Left colon (tissue), 2 donors: ENCODE data around the gene TIAL1. TPM values are rescaled to one million over a fixed set of nuclear protein-coding genes. Genes with fewer than 3 reads are reported as not detected.
"Not testable (repeated sequence)": the region's sequence is repeated elsewhere in the genome, so short reads cannot be mapped to it uniquely, and the experiment has no call there.

ENCODE experiments used
- ATAC-seq: fragments of 200-7000 bp; cut with Tn5 transposase; one replicate; pipeline ENCODE4 v1.9.1; 2020; ENCODE audit warnings: mild to moderate bottlenecking, moderate library complexity
- DNase-seq, 2 donors: peaks; one replicate each; pipeline ENCODE4 v3.0.0-alpha.2; 2020
- intact Hi-C, 2 donors: fragments of 100-400 bp; cut with DNase I in 1 of 2; cut with micrococcal nuclease in 1 of 2; formaldehyde crosslinking; loops; one replicate each; pipeline versions ENCODE4 v1.11.2 to v1.14.0; 2022; cut with DNase I, micrococcal nuclease
- total RNA-seq, 2 donors: library from RNA; stranded (reverse); fragmentation: NEBNext Ultra II Directional; extraction: Animal tissue kit (Norgen Biotek cat#: 25700); gene quantifications; one replicate each; pipeline ENCODE4 v1.2.1, GENCODE V29; 2021
- donor health status: DM: no; HTN: no; CAD: no.
- donor health status: DM: yes; HTN: yes; CAD: no.

The TIAL1 gene
- total RNA-seq, 2 donors from 2014 or later = 92.8 to 97.0 TPM

- DNase-seq (no peak), ATAC-seq (no peak)
- intact Hi-C loops = no loop called here
Observed at GRCh38 chr10:119537953-119538630, 58.7 kb downstream of the TIAL1 start.

- ATAC-seq (no peak), DNase-seq (no peak)
- intact Hi-C loops = no loop called here
Observed at GRCh38 chr10:119536508-119537025, 60.2 kb downstream of the TIAL1 start.

GRCh38 chr10:119535837-119536507 lies 60.8 kb downstream of the TIAL1 start:
- intact Hi-C loops = no loop called here
- no peak for ATAC-seq
- no peak for DNase-seq

- intact Hi-C loops = no loop called here
- DNase-seq = no peak
- ATAC-seq = no peak
Observed at GRCh38 chr10:119535305-119535704, 61.5 kb downstream of the TIAL1 start.

GRCh38 chr10:119533473-119533872 lies 63.3 kb downstream of the TIAL1 start:
- ATAC-seq = no peak

GRCh38 chr10:119532791-119533190 lies 64.0 kb downstream of the TIAL1 start:
- intact Hi-C loops, ATAC-seq, DNase-seq: not testable (repeated sequence)

More at GRCh38 chr10:119533473-119533872, 63.3 kb downstream of the TIAL1 start:
- DNase-seq = no peak
- intact Hi-C loops = no loop called here

GRCh38 chr10:119532251-119532650 lies 64.5 kb downstream of the TIAL1 start:
- ATAC-seq, intact Hi-C loops, DNase-seq: not testable (repeated sequence)

GRCh38 chr10:119531067-119531466 lies 65.7 kb downstream of the TIAL1 start:
- intact Hi-C loops = no loop called here
- ATAC-seq = peak; percentile 55
- no peak for DNase-seq

GRCh38 chr10:119528663-119529237 lies 68.0 kb downstream of the TIAL1 start:
- intact Hi-C loops, ATAC-seq, DNase-seq: not testable (repeated sequence)

GRCh38 chr10:119526621-119527592 lies 69.9 kb downstream of the TIAL1 start:
- no peak for DNase-seq
- no peak for ATAC-seq
- intact Hi-C loops = no loop called here

- no peak for ATAC-seq
- intact Hi-C loops = no loop called here
- DNase-seq = no peak
Observed at GRCh38 chr10:119526149-119526548, 70.6 kb downstream of the TIAL1 start.

- intact Hi-C loops = no loop called here
- no peak for ATAC-seq
- DNase-seq = no peak
Observed at GRCh38 chr10:119525116-119525515, 71.6 kb downstream of the TIAL1 start.

- intact Hi-C loops = no loop called here
- DNase-seq = no peak
- ATAC-seq = no peak
Observed at GRCh38 chr10:119524720-119525070, 72.1 kb downstream of the TIAL1 start.

- ATAC-seq = no peak
- DNase-seq = no peak
- intact Hi-C loops = no loop called here
Observed at GRCh38 chr10:119523895-119524719, 72.7 kb downstream of the TIAL1 start.
